GM19023 (cell line): ENCODE measurements around the gene ZNF839.

Source experiments
- ATAC-seq: cut with Tn5 transposase; IDR thresholded peaks from one replicate; pipeline ENCODE4 v1.9.1; 2021; ENCODE audit warnings: mild to moderate bottlenecking, moderate library complexity; ENCODE audit not compliant: unreplicated experiment

The ZNF839 gene

DNA sequence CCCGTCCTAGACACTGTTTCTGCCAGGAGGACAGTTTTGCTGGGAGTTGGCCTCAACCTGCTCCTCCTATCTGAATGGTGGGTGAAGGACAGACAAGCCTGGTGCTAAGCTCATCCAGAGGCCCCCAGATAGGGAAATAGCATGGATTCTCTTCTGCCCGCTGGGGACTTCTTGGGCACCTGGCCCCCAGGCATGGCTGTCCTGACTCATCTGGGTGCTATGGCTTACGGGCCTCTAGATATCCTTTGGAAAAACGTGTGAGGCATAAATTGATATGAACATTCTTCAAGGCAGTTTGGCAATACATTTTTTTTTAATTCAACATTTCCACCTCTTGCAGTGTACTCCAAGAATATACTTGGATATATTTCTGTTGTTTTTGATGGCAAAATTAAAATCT lies 51.8 kb downstream of the ZNF839 start:
- ATAC-seq, result no peak

DNA sequence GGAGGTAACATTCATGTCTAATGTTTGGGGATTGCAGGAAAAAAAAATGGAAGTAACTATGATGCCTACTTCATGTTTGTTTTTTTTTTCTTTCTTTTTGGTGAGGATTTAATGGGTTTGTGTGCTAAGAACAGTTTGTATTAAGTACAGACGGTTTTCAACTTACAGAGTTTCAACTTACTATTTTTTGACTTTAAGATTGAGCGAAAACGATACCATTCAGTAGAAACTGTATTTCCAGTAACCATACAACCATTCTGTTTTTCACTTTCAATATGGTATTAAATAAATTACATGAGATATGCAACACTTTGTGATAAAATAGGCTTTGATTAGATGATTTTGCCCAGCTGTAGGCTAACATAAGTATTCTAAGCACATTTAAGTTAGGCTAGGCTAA lies 53.6 kb downstream of the ZNF839 start:
- no peak for ATAC-seq

GRCh38 chr14:102374264-102374663 lies 54.7 kb downstream of the ZNF839 start:
- ATAC-seq, result no peak

DNA sequence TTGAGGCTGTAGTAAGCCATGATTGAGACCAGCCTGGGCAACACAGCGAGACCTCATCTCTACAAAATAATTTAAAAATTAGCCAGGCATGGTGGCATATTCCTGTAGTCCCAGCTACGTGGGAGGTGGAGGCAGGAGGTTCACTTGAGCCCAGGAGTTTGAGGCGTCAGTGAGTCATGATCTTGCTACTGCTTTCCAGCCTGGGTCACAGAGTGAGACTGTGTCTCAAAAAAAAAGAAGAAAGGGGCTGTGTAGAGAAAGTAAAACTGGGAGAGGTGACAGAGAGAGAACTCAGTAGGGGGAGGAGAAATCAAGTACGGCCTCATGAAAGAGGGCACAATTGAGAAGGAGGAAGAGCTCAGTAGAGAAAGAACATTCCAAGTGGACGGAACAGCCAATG lies 55.6 kb downstream of the ZNF839 start:
- no peak for ATAC-seq

- ATAC-seq, result no peak
Observed at GRCh38 chr14:102377696-102378095, 58.1 kb downstream of the ZNF839 start.

GRCh38 chr14:102378830-102379229 lies 59.3 kb downstream of the ZNF839 start:
- ATAC-seq, result no peak

DNA sequence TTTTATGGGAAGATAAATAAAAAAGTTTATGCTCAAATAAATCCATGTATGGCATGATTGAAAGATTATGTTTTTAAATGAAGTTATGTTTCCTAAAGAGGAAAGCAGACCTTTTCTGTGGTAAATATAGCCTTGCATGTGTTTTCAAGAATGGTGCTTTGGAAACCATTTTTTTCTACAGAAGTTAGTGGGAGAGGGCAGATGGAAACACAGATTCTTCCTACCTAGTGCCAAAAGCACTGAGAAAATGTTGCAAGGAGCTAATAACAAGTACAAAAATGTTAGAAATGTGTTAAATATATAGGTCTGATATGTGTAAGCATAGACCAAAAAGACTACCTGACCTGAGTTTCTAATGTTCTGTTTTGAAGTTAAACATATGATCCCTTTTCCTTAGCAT lies 67.5 kb downstream of the ZNF839 start:
- ATAC-seq, result no peak

DNA sequence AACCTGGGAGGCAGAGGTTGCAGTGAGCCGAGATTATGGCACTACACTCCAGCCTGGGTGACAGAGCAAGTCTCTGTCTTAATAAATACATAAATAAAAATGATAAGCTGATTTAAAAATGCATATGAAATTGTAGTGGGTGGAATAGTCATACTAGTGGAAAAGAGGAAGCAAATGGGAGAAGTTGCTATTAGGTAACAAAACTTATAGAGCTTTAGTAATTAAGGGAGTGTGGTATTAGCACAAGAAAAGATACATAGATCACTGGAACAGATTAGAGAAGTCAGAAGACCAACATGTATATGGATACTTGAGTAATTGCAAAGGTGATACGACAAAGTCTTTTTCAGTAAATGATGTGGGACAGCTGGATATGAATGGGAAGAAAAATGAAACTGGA lies 69.7 kb downstream of the ZNF839 start:
- ATAC-seq, result no peak

DNA sequence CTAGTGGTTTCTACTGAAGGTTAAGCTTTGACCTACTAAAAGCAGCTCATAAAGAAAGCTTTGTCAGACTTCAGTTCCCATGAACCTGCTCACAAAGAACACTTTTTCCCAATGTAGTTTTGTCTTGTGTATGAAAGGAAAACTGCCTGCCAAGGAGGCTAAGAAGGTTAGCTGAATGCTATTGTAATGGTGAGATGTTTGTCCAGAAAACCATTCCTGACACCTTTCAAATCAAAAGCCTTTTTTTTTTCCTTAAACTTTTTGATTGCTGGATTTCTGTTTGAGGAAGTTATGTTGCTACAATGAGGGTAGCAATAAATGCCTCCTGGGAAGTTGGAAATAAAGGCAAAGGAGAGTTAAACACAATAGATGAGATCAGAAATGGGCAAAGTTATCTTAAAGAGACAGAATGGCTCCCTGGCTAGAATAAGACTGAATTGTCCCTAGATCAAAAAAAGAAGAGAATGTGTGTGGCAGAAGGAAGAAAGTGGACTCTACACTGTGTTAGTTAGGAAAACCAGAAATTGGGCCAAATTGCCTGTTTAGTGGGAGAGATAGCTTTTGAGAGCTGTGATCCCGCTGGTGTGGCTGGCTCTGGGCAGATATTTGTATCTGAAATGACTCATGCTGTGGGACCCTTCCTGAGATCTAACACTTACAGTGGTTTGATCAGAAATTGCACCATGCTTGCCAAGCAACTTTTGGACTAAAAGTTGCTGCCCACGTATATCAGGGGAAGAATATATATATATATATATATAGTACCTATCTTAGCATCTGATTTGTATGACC lies 70.7 kb downstream of the ZNF839 start:
- no peak for ATAC-seq
